ENCODE data around the gene DCHS2.

The DCHS2 gene

DNA sequence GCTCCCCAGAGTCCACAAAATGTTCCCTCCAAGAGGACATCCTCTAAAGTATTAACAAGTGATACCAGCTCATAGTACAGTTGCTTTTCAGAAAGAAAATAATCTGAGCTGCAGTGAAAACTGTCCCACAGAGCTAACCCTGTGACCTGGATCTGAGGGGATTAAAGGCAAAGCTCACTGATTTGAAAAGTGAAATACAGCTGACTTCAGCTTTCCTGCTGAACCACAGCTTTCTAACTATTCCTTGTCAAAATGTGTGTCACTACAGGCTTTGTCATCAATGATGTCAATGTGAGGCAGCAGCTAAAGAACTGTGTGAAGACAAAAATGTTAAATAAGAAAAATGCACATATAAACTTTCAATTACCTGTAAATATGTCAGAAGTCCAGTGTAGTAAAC lies 36.9 kb downstream of the DCHS2 start:
- no peak overlapping the region for H3K4me3 ChIP-seq (ENCODE audit: low read depth, low read length)
- TF ChIP-seq, protein P1, sequence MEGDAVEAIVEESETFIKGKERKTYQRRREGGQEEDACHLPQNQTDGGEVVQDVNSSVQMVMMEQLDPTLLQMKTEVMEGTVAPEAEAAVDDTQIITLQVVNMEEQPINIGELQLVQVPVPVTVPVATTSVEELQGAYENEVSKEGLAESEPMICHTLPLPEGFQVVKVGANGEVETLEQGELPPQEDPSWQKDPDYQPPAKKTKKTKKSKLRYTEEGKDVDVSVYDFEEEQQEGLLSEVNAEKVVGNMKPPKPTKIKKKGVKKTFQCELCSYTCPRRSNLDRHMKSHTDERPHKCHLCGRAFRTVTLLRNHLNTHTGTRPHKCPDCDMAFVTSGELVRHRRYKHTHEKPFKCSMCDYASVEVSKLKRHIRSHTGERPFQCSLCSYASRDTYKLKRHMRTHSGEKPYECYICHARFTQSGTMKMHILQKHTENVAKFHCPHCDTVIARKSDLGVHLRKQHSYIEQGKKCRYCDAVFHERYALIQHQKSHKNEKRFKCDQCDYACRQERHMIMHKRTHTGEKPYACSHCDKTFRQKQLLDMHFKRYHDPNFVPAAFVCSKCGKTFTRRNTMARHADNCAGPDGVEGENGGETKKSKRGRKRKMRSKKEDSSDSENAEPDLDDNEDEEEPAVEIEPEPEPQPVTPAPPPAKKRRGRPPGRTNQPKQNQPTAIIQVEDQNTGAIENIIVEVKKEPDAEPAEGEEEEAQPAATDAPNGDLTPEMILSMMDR (IDR thresholded peaks at IDR 0.05; ENCODE audit: insufficient read depth, low read depth, low read length, missing control alignments) = no peak
- DNase-seq (ENCODE audit: low read depth) = no peak

DNA sequence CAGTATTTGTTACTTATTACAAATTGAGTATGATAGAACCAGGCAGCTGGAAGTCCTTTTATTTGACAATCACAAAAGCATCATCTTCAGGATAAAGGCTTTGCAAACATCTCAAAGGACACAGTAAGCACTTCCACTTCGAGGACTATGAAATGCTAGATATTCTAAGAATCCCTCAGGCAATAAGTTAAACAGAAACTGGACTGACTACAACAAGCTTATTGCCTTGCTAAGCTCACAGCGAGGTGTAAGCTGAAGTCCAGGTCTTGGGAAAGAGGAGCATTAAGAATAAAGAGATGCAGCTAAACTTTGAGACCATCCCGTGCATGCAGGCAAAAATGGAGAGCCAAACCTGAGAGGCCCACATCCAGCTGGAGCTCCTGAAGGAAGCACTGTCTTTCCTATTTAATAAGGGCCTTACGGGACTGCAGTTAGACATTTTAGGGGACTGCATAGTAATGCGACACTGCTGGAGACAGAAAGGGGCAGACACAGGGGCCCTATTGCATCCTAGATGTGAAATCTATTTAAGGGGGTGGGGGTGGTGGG lies 38.7 kb downstream of the DCHS2 start:
- no peak overlapping the region for H3K4me3 ChIP-seq (ENCODE audit: low read depth, low read length)
- DNase-seq (ENCODE audit: low read depth) = no peak
- TF ChIP-seq, protein P1 (IDR thresholded peaks at IDR 0.05; ENCODE audit: insufficient read depth, low read depth, low read length, missing control alignments) = no peak

DNA sequence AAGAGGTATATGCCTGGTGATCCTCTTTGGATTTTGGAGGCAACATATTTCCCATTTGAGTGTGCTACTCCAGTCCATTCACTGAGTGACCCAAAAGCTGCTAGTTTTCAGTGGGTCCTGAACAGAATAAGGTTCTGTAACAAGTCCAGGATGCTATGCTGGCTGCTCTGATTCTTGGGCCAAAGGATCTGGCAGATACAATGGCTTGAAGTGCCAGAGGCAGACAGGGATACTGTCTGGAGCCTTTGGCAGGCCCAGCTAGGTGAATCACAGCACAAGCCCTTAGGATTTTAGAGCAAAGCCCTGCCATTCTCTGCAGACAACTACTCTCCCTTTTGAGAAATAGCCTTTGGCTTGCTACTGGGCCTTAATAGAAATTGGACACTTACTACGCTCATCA lies 40.6 kb downstream of the DCHS2 start:
- TF ChIP-seq, protein P1 (IDR thresholded peaks at IDR 0.05; ENCODE audit: insufficient read depth, low read depth, low read length, missing control alignments) = no peak
- H3K4me3 ChIP-seq (ENCODE audit: low read depth, low read length) = no peak overlapping the region
- no peak for DNase-seq (ENCODE audit: low read depth)

DNA sequence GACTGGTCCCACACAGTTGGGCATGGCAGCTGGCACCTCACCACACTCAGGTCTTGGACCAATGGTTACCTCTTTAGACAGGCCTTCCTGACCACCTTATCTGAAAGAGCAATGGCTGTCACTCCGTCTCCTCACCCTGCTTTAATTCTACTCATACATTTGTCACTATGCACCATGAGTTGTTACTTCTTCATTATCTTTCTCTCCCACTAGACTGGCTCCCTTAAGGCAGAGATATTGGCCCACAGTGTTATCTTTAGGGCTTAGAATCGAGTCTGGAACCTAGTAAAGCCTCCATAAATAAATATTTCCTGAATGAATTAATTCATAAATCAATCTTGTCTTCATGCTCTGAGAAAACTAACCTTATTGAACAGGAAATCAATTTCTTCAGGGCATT lies 46.6 kb downstream of the DCHS2 start:
- no peak for DNase-seq (ENCODE audit: low read depth)
- H3K4me3 ChIP-seq (ENCODE audit: low read depth, low read length) = no peak overlapping the region
- TF ChIP-seq, protein P1 (IDR thresholded peaks at IDR 0.05; ENCODE audit: insufficient read depth, low read depth, low read length, missing control alignments) = no peak

DNA sequence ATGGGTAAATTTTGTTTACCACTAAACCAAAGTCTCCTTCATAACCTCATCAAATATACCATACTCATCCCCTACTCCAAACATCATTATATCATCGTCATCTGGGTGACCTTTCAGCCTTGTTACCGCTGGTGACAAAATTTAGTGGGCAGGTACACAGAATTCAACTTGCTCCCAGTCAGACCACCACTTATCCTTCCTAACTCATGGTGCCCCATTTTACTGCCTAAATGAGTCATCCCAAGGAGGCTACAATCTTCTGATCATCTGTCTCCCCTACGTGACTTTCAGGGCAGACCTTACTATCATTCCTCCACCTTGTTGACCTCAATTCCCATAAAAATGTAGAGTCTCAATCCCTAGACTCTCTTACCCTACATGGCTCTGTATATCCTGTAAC lies 49.6 kb downstream of the DCHS2 start:
- TF ChIP-seq, protein P1 (IDR thresholded peaks at IDR 0.05; ENCODE audit: insufficient read depth, low read depth, low read length, missing control alignments) = no peak
- DNase-seq (ENCODE audit: low read depth) = no peak
- H3K4me3 ChIP-seq (ENCODE audit: low read depth, low read length) = no peak overlapping the region

DNA sequence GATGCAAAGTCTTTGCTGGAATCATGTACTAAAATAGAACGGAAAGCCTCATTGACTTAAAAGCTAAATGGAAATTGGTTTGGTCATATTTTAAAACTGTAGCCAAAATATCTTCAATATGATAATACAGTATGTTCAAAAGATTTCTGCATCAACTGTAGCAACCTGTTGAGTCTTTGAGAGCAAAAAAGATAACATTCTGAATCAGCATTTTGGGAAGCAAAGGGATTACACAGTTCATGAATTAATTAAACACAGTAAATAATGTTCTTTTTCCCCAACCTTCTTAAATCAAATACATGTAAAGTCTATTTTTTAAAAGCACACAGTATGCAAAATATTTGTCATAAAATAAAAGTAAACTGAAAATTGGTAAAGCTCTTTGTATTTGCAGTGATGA lies 50.5 kb downstream of the DCHS2 start:
- TF ChIP-seq, protein P1 (IDR thresholded peaks at IDR 0.05; ENCODE audit: insufficient read depth, low read depth, low read length, missing control alignments) = no peak
- DNase-seq (ENCODE audit: low read depth) = no peak
- no peak overlapping the region for H3K4me3 ChIP-seq (ENCODE audit: low read depth, low read length)

DNA sequence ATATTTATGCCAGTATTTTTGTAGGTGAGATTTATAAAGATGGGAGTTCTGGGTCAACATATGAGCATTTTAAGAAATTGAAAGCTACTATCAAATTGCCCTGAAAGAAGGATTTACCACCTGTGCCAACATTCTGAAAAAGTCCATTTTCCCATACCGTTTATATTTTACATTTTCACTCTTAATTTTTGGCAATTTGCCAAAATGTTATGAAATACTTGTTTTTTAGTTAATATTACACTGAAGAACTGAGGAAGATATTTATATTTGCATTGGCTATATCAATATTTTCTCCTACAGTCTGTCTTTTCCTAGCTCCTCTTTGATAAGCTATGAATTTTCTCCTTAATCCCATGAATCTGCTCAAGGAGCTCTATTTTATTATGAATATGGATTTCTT lies 52.4 kb downstream of the DCHS2 start:
- no peak overlapping the region for H3K4me3 ChIP-seq (ENCODE audit: low read depth, low read length)
- DNase-seq (ENCODE audit: low read depth) = no peak
- TF ChIP-seq, protein P1 (IDR thresholded peaks at IDR 0.05; ENCODE audit: insufficient read depth, low read depth, low read length, missing control alignments) = no peak
